Anterior cingulate cortex (tissue), 58 donors: ENCODE data around the gene AAMDC.

Source experiments
- DNase-seq, 58 donors: peaks; one replicate each; lab custom pipeline; 2025; lab: John Stamatoyannopoulos, UW

The AAMDC gene

DNA sequence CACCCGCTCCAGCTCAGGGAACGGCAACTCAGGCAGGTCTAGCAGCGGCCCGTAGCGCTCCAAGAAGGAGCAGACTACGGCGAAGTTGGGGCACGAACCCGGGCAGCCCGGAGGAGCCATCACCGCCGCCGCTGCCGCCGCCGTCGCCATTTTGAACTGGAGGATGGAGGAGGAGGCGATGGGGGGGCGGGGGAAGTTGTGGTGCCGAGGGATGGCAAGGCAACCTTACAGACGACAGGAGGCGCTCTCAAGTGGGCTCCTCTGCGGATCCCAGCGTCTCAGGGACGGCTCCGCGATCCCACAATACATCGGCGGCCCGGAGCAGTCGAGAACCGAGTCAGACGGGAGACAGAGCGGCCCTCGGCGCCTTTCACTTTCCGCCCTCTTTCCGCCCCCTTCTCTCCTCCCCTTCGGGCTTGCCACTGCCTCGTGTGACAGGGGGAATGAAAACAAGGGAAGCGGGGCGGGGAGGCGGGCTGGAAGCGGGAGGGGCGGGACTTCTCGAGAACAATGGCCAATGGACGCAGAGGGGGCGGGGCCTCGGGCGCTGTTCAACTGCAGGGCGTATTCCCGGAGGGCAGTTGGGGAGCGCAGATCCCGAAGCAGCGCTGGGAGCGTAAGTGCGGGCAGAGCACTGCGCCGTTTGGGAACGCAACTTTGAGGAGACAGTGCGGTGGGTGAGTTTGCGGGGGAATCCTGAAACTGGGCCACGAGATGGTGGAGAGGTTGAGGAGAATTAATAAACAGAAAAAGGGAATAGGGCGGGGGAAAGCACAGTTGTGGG, at the start of gene AAMDC, which contains the start of gene RSF1:
Gene AAMDC, plus strand, starts transcription at position 580 of the 784 bp plus-strand sequence. CDS start 21,353 bp downstream, outside the sequence.
Gene RSF1, minus strand, starts transcription at position 158 of the 784 bp plus-strand sequence. Its CDS starts 8 bp downstream, at position 150.
- peak; percentile 78 to 100 (median 99) for DNase-seq

DNA sequence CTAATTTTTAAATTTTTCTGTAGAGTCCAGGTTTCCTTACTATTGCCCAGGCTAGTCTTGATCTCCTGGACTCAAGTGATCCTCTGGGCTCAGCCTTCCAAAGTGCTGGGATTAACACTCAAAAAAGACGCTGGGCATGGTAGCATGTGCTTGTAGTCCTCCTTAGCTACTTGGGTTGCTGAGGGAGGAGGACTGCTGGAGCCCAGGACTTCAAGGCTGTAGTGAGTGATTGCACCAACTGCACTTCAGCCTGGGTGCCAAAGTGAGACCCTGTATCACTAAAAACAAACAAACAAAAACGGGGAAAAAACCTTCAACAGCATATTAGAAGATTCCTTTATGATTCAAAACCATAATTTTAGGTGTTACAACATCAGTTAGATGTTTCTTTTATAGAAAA, 45.0 kb upstream of the AAMDC start:
- DNase-seq: no peak

DNA sequence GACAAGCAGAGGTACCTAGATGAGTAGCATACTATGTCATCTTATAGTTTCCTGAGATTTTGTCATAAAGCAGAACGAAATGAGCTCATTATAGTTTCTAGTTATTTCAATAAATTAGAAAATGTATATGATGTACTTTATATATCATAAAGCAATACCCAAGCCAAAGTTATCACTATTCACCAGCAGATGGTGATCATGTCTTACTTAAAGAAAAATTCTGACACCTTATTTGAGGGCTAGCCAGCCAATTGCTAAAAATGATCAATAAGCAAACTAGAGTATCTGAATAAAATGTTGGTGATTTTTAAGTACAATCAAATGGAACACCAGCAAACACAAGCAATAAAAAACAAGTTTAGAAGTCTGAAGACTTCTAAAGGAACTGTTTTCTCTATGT, 44.5 kb upstream of the AAMDC start:
- no peak for DNase-seq

DNA sequence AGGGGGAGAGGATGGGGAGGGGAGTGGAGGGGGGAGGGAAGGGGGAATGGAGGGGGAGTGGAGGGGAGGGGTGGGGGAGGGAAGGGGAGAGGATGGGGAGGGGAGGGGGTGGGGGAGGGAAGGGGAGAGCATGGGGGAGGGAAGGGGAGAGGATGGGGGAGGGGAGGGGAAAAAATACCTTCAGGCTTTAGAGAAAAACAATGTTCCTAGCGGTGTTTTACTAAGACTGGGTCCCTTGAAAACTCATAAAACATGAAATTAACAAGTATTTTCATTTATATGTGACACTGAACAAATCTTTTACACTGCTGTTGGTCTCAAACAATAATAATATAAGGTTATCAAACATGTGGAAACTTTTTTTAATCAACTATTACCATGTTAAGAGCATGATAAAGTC, 42.8 kb upstream of the AAMDC start:
- DNase-seq: no peak

DNA sequence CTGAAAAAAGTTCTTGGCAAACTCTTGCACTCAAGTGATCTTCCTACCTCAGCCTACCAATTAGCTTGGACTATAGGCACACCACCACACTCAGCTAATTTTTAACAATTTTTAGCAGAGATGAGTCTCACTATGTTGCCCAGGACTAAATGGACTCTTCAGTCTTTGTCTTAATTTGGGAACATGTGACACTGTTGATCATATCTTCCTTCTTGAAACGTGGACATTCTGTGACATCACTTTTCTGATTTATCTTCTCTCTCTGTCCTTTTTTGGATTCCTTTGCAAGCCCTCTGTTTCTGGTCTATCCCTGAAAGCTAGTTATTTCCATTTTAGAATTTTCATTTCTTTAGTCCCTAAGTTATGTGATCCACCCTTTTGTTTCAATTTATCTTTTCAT, 42.4 kb upstream of the AAMDC start:
- DNase-seq: no peak

DNA sequence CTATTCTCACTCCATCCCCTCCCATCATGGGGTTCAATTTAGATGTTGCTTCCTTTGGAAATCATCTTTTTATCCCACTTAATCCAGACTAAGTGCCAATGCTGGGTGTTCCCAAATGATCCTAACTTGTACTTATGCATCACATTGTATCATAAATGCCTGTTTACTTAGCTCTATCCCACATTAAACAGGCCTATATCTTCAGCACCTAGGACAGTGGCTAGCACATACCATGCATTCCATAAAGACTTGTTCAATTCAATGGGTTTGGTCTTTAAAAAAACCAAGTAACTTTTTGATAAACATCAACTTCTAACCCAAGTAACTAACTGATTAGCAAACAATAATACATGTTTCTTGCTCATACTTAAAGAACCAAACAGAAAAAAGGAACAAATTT, 41.0 kb upstream of the AAMDC start:
- no peak for DNase-seq

DNA sequence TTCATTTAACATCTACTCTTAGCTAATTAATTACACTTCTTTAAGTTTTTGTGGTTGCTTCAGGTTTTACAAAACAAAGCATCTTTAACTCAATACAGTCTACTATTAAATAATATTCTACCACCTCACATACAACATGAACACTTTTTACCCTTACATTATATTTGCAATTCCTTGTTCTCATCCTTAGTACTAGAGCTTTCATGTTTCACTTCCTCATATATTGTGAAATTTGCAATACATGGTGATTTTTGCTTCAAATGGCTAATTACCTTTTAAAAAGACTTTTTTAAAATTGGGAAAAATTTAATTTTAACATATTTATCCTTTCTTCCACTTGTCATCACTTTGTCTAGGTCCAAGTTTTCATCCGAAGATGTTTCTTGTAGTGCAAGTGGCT, 37.9 kb upstream of the AAMDC start:
- no peak for DNase-seq

DNA sequence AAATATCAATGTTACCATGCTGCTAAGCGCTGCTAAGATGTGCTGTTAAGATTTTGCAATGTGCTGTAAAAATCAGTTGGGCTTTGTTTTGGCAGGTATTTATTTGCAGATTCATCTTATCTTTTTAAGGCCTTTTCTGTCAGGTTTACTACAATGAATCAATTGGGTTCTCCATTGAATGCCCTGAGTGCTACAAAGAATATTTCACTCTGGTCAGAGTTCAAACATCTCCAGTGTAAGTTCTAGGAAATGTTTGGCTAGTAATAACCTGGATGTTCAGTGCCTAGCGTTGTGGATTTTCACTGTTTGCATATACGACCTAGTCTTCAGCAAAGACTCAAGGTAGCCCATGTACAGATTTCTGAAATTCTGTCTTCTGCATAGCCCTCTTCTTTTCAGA, 36.4 kb upstream of the AAMDC start:
- DNase-seq: no peak

DNA sequence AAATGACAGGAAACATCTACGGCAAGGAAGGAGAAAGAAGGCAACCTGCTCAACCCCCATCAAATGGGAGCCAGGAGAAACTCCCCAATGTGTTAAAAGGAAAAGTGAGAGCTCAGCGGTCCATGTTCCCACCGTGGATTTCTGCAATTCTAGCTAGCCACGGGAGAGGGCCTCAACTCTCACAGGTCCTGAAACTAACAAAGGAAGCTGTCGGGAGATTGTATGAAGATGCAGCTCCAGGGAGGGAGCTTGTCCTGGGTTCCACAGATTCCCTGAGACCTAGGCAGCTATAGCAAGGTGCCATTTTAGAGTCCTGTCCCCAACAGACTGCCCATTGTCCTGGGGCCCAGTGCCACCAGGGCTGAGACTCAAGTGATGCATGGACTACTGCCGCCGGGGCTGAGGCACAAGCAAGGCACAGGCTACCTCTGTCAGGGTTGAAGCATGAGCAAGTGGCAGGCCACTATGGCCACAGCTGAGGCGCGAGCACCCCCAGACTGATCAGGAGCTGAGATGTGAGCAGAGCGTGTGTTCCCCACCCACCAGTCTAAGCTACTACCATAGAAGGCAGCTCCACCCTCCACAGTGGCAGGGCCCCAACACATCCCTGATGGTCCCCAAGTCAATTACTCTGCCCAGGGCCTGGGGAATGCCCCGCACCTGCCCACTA, 31.7 kb upstream of the AAMDC start:
- DNase-seq: peak in 1 of 58 donors; percentile 3

DNA sequence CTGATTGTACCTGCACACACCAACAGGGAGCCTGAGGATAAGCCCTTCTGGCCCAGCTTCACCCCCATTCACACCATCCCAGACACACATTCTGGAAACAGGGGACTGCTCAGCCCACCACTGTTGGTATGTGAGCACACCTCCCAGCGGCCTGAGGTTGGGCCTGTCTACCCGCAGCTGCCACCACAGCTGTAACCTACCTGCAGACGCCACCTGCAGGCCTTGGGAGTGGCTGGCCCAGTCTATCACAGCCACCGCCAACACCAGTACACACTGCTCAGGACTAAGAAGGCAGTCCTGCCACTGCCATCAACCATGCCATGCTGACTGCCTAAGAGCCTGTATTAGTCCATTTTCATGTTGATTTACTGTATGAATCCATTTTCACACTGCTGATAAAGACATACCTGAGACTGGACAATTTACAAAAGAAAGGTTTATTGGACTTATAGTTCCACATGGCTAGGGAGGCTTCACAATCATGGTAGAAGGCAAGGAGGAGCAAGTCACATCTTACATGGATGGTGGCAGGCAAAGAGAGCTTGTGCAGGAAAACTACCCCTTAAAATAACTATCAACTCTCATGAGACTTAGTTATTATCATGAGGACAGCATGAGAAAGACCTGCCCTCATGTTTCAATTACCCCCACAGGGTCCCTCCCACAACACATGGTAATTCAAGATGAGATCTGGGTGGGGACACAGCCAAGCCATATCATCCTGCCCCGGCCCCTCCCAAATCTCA, 31.0 kb upstream of the AAMDC start:
- DNase-seq: no peak

DNA sequence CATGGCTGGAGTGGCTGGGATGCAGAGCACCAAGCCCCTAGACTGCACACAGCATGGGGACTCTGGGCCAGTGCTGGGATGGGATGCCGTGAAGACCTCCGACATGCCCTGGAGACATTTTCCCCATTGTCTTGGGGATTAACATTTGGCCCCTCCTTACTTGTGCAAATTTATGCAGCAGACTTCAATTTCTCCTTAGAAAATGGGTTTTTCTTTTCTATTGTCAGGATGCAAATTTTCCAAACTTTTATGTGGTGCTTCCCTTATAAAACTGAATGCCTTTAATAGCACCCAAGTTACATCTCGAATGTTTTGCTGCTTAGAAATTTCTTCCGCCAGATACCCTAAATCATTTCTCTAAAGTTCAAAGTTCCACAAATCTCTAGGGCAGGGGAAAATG, 29.6 kb upstream of the AAMDC start:
- DNase-seq: no peak

DNA sequence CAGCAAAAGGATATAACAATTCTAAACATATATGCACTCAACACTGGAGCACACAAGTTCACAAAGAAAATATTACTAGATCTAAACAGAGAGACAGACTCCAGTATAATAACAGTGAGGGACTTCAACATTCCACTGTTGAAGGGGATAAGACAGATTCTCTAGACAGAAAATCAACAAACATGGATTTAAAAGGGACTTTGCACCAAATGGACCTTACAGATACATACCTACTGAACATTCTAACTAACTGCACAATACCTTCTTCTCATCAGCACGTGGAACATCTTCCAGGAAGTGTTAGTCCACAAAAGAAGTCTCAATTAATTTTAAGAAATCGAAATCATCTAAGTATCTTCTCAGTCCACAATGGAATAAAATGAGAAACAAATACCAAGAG, 27.0 kb upstream of the AAMDC start:
- DNase-seq: no peak

DNA sequence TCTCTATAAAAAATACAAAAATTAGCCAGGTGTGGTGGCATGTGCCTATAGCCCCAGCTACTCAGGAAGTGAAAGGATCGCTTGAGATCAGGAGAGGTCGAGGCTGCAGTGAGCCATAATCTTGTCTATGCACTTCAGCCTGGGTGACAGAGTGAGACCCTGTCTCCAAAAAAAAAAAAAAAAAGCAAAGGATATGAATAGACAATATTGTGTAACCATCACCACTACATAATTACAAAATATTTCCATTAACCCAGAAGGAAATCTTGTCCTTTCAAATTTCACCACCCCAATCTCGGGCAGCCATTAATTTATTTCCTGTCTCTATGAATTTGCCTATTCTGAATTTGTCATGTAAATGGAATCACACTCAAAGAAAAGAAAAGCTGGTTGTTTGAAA, 21.6 kb upstream of the AAMDC start:
- no peak for DNase-seq

DNA sequence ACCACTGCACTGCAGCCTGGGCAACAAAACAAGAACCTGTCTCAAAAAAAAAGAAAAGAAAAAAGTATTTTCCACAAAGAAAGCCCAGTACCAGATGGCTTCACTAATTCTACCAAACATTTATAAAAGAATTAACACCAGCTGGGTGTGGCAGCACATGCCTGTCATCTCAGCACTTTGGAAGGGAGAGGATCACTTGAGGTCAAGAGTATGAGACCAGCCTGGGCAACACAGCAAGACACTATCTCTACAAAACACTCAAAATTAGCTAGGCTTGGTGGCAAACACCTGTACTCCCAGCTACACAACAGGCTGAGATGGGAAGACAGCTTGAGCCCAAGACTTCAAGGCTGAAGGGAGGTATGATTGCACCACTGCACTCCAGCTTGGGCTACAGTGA, 20.5 kb upstream of the AAMDC start:
- no peak for DNase-seq

DNA sequence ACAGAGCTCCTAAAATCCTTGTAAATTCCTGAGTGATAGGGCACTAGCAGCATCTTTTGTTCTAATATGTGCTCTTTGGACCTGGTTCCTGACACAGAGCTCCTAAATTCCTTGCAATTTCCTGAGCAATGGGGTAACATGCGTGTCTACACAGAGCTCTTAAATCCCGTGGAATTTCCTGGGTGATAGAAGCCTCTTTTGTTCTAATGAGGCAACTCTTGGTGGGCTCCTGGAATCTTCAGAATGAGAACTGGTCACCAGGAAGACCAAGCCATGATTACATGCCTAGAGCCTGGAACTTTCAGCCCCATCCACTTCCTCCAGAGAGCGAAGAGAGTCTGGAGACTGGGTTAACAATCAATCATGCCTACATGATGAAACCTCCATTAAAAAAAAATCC, 19.5 kb upstream of the AAMDC start:
- no peak for DNase-seq

DNA sequence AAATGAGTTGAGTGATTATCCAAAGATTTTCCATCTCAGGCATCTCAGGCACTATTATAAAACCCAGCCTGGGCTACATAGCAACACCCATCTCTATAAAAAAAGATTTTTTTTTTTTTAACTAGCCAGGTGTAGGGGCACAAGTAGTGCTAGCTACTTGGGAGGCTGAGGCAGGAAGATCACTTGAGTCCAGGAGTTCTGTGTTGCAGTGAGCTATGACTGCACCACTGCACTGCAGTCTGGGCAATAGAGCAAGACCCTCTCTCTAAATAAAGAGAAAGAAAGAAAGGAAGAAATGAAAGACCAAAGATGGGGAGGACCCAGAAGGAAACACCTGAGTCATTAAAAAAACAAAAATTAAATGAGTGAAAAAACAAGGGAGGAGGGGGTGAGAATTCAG, 14.5 kb upstream of the AAMDC start:
- no peak for DNase-seq

DNA sequence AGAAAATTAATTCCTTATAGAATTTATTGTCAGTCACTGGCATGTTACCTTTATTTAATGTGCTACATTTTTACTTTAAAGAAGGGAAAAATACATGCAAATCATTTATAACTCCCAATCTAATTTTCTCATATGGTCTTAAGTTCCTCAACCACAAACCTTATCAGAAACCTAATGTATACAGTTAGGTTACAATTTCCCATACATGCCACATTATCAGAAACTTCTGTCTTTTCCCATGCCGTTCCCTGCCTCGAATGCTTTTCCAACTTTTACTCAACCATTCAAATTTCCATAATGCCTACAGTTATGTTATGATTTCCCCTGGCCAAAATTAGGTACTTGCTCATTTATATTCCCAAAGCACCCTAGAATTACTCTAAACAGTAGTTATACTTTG, 14.0 kb upstream of the AAMDC start:
- no peak for DNase-seq

DNA sequence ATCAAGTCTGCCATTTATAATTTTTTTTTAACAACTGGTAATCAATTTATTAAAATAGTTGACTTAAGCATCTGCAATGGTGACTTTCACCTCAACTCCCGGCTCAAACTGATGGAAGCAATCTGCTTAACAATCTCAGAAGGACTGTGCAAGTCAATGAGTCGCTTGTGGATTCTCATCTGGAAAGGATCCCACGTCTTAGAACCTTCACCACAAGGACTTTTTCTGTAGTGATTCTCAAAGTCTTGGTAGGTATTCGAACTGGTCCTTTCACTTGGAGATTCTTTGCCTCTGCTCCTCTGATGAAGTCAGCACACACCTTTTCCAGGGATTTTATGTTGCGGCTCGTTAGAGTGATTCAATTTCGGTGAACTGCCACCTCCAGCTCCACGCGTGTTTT, 7.7 kb upstream of the AAMDC start:
- no peak for DNase-seq

DNA sequence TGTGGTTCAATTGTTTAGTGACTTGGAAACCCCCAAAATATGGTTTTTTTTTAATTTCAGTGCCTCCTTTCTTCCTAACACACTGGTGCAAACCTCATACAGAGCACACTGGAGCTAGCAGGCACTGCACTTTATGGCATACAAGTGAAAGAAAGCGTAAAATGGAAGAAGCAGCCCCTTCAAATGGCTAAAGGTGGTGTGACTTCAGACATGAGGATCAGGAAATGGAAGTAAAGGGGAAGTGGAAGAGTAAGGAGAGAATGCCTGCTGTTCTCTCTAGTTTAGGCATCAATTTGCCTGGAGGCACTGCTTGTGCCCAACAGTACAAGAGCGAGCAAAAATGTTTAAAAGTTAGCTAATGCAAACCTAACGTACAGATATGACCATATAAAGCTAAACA, 6.1 kb upstream of the AAMDC start:
- DNase-seq: no peak

DNA sequence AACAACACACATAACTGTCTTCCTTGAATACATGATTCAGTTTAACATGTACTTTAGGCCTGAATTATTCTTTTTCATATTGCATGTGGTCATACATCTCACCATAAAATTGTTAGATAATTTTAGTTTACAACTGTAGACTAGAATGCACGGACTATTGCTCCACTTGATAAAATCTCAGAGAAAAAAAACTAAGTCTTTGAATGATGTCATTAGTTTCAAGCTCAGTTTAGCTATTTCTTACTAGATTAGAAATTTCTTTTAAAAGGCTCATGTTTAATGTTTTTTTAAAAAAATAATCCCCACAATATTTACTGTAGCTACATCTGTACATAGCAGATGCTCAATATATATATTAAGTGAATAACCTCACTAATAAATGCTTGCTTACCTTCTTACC, 5.5 kb upstream of the AAMDC start:
- no peak for DNase-seq

DNA sequence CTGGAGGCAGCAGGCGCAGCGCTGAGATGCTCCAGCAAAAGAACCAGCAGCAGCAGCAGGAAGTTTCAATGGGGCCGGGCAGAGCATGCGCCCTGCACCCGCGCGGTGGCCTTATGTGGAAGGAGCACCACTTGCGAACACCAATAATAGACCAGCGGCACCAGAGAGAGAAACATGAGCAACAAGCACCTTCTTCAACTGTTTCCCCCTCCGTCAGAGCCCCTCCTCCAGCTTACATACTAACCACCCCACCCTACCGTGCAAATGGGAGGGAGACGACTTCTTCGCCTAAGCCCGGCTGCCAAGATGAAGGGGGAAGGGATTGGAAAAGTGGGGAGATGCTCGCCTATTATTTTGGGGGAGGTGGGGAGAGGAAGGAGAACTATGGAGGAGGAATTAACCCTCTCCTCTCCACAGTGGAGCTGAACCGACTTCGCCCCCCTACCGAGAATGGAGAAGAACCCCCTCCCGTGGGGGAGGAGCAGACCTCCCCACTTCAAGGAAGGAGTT, 1.5 kb upstream of the AAMDC start:
- peak; percentile 32 to 91 (median 83) for DNase-seq
